ENCODE data around the gene PARN. TPM values are rescaled to one million over a fixed set of nuclear protein-coding genes. Genes with fewer than 3 reads are reported as not detected.

Gene PARN
- total RNA-seq, 3 donors from 2014 or later, result 33.3 to 59.3 (median 44.2) TPM

- Histone ChIP-seq H3K4me3 (no peak overlapping the region), H3K36me3 (no peaks in the 10 kb centered on the region), H3K27me3 (no peaks in the 10 kb centered on the region), H3K9me3 (no peaks in the 10 kb centered on the region), H3K4me1 (no peaks in the 10 kb centered on the region), H3K27ac (no peak overlapping the region)
- intact Hi-C loops (cut with DNase I; ENCODE audit: low total_unique reads), result no loop called here
- DNase-seq (ENCODE audit: low spot score in 2 of 2), result no peak
- TF ChIP-seq POLR2A (IDR thresholded peaks at IDR 0.05) (no peak), CTCF (IDR thresholded peaks at IDR 0.05) (no peak), POLR2AphosphoS5 (IDR thresholded peaks at IDR 0.05) (no peak)
Observed at GRCh38 chr16:14509055-14509454, 121.0 kb downstream of the PARN start.

DNA sequence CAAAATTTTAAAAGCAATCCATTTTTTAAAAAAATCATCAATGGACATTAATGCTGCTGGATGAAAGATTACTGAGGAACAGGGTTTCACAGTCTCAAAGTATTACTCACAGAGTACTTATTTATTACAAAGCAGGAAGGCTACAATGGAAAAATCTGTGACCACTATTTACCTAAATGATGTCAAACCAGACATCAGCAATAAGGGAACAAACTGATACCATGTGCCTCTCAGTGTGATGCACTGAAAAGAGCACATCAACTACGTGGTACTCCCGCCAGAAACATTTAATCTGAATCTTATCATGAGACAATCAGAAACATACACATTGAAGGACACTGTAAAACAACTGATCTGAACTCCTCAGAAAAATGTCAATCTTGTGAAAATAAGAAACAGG is 124.2 kb downstream of the PARN start:
- intact Hi-C loops (cut with DNase I; ENCODE audit: low total_unique reads), result no loop called here
- no peaks in the 10 kb centered on the region for H3K36me3 ChIP-seq
- H3K9me3 ChIP-seq, result no peaks in the 10 kb centered on the region
- H3K27ac ChIP-seq, result no peak overlapping the region
- peaks cover 0 to 9% of the 10 kb centered on the region in 2 donors for H3K4me1 ChIP-seq
- TF ChIP-seq POLR2A (IDR thresholded peaks at IDR 0.05) (no peak), CTCF (IDR thresholded peaks at IDR 0.05) (no peak), POLR2AphosphoS5 (IDR thresholded peaks at IDR 0.05) (no peak)
- no peak overlapping the region for H3K4me3 ChIP-seq
- DNase-seq (ENCODE audit: low spot score in 2 of 2), result no peak
- H3K27me3 ChIP-seq, result no peaks in the 10 kb centered on the region

GRCh38 chr16:14502932-14503741 is 126.9 kb downstream of the PARN start:
- DNase-seq (ENCODE audit: low spot score in 2 of 2), result no peak
- Histone ChIP-seq H3K4me1 (peaks cover 0 to 9% of the 10 kb centered on the region in 2 donors), H3K27ac (peak overlapping the region in 1 of 2 donors; percentile 67), H3K4me3 (no peak overlapping the region), H3K9me3 (no peaks in the 10 kb centered on the region), H3K36me3 (no peaks in the 10 kb centered on the region), H3K27me3 (no peaks in the 10 kb centered on the region)
- TF ChIP-seq CTCF (IDR thresholded peaks at IDR 0.05) (no peak), POLR2AphosphoS5 (IDR thresholded peaks at IDR 0.05) (no peak), POLR2A (IDR thresholded peaks at IDR 0.05) (no peak)
- intact Hi-C loops (cut with DNase I; ENCODE audit: low total_unique reads), result no loop called here

DNA sequence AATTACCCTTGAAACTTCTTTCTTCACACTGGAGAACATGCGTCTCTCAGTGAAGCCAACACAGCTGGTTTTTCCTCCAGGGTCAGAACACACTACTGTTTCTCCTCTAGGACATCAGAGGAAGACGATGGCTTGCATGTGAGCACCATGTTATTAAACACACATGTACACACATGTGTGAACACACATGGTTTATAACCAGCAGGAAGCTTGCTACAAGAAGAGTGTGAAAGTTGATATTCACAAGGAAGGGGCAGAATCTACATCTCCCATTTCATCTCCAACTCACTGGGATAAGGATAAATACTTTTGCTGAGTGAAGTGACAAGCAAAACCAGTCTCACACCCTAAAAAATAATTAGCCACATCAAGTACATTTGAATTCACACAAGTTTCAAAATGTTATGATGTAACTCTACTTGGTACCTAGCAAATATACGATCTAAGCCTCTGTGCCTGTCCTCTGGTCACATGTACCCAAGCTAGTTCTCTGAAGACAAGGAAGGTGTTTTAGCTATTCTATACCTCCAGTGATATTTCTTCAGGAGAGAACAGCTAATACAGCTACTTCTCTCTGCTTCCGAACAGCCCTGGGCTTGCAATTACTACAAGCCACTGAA is 127.7 kb downstream of the PARN start:
- DNase-seq (ENCODE audit: low spot score in 2 of 2), result no peak
- H3K36me3 ChIP-seq, result no peaks in the 10 kb centered on the region
- TF ChIP-seq POLR2AphosphoS5 (IDR thresholded peaks at IDR 0.05) (no peak), POLR2A (IDR thresholded peaks at IDR 0.05) (no peak), CTCF (IDR thresholded peaks at IDR 0.05) (no peak)
- H3K27ac ChIP-seq, result peak overlapping the region; percentile 67 to 74
- H3K9me3 ChIP-seq, result no peaks in the 10 kb centered on the region
- H3K4me3 ChIP-seq, result no peak overlapping the region
- H3K4me1 ChIP-seq, result peaks cover 0 to 9% of the 10 kb centered on the region in 2 donors
- no peaks in the 10 kb centered on the region for H3K27me3 ChIP-seq
- intact Hi-C loops (cut with DNase I; ENCODE audit: low total_unique reads), result no loop called here

Data from breast epithelium (tissue), 4 donors.